Measurements from ENCODE around the gene CBY1. TPM values are rescaled to one million over a fixed set of nuclear protein-coding genes. Genes with fewer than 3 reads are reported as not detected.

Gene CBY1
- total RNA-seq, 1 donor from 2014 or later: 25.0 TPM

- no peak for DNase-seq (ENCODE audit: low read depth)
- Histone ChIP-seq H3K36me3 (ENCODE audit: control insufficient read depth, insufficient read depth, low read length) (no peaks in the 10 kb centered on the region), H3K4me3 (ENCODE audit: low read depth, low read length) (no peak overlapping the region), H3K27me3 (ENCODE audit: control insufficient read depth, insufficient read depth, low read length) (no peaks in the 10 kb centered on the region)
- TF ChIP-seq CTCF (IDR thresholded peaks at IDR 0.05; ENCODE audit: insufficient read depth, low read length, poor library complexity, severe bottlenecking): no peak
These were observed 38.5 kb downstream of the CBY1 start for GRCh38 chr22:38694940-38695339.

- DNase-seq (ENCODE audit: low read depth): peak; percentile 77
- TF ChIP-seq CTCF (IDR thresholded peaks at IDR 0.05; ENCODE audit: insufficient read depth, low read length, poor library complexity, severe bottlenecking): no peak
- no peak overlapping the region for H3K4me3 ChIP-seq (ENCODE audit: low read depth, low read length)
- H3K27me3 ChIP-seq (ENCODE audit: control insufficient read depth, insufficient read depth, low read length): no peaks in the 10 kb centered on the region
- H3K36me3 ChIP-seq (ENCODE audit: control insufficient read depth, insufficient read depth, low read length): no peaks in the 10 kb centered on the region
These were observed 40.4 kb downstream of the CBY1 start for GRCh38 chr22:38696606-38697424.

GRCh38 chr22:38697425-38698089 is 41.1 kb downstream of the CBY1 start:
- no peak for TF ChIP-seq CTCF (IDR thresholded peaks at IDR 0.05; ENCODE audit: insufficient read depth, low read length, poor library complexity, severe bottlenecking)
- no peaks in the 10 kb centered on the region for H3K27me3 ChIP-seq (ENCODE audit: control insufficient read depth, insufficient read depth, low read length)
- no peak for DNase-seq (ENCODE audit: low read depth)
- H3K4me3 ChIP-seq (ENCODE audit: low read depth, low read length): no peak overlapping the region
- H3K36me3 ChIP-seq (ENCODE audit: control insufficient read depth, insufficient read depth, low read length): no peaks in the 10 kb centered on the region

GRCh38 chr22:38698407-38699094 is 42.1 kb downstream of the CBY1 start:
- Histone ChIP-seq H3K36me3 (ENCODE audit: control insufficient read depth, insufficient read depth, low read length) (no peaks in the 10 kb centered on the region), H3K4me3 (ENCODE audit: low read depth, low read length) (peak overlapping the region; percentile 59), H3K27me3 (ENCODE audit: control insufficient read depth, insufficient read depth, low read length) (no peaks in the 10 kb centered on the region)
- TF ChIP-seq CTCF (IDR thresholded peaks at IDR 0.05; ENCODE audit: insufficient read depth, low read length, poor library complexity, severe bottlenecking): no peak
- DNase-seq (ENCODE audit: low read depth): no peak

- no peak for TF ChIP-seq CTCF (IDR thresholded peaks at IDR 0.05; ENCODE audit: insufficient read depth, low read length, poor library complexity, severe bottlenecking)
- no peak for DNase-seq (ENCODE audit: low read depth)
- peak overlapping the region; percentile 59 for H3K4me3 ChIP-seq (ENCODE audit: low read depth, low read length)
- H3K36me3 ChIP-seq (ENCODE audit: control insufficient read depth, insufficient read depth, low read length): no peaks in the 10 kb centered on the region
- H3K27me3 ChIP-seq (ENCODE audit: control insufficient read depth, insufficient read depth, low read length): no peaks in the 10 kb centered on the region
These were observed 42.7 kb downstream of the CBY1 start for GRCh38 chr22:38699143-38699542.
